WTC11 (cell line): ENCODE data around the gene MAEA.

Source experiments
- ATF6 ChIP-seq: sonication (generic); formaldehyde crosslinking; IDR thresholded peaks from 2 replicates; pipeline ENCODE4 v1.8.1; 2023; ENCODE audit warnings: mild to moderate bottlenecking, missing genetic modification reagents
- ETV6 ChIP-seq: sonication (generic); formaldehyde crosslinking; IDR thresholded peaks from 2 replicates; pipeline ENCODE4 v1.8.1; 2022; ENCODE audit warnings: mild to moderate bottlenecking, missing genetic modification reagents
- GABPB1 ChIP-seq: sonication (generic); formaldehyde crosslinking; IDR thresholded peaks from 2 replicates; pipeline ENCODE4 v1.8.1; 2023; ENCODE audit warnings: mild to moderate bottlenecking, missing genetic modification reagents
- HMGA2 ChIP-seq: fragments of 250-450 bp; sonication (Bioruptor Pico); IDR thresholded peaks from 2 replicates; pipeline ENCODE4 v1.4.0; 2021; ENCODE audit warnings: mild to moderate bottlenecking, moderate library complexity
- MXD4 ChIP-seq: fragments of 250-450 bp; sonication (Bioruptor Pico); IDR thresholded peaks from 2 replicates; pipeline ENCODE4 v1.8.0; 2021; ENCODE audit warnings: mild to moderate bottlenecking, moderate library complexity, borderline replicate concordance
- TP53 ChIP-seq: sonication (generic); formaldehyde crosslinking; IDR thresholded peaks from 2 replicates; pipeline ENCODE4 v1.8.1; 2023; ENCODE audit warnings: mild to moderate bottlenecking, missing genetic modification reagents
- USF1 ChIP-seq: sonication (generic); formaldehyde crosslinking; IDR thresholded peaks from 2 replicates; pipeline ENCODE4 v1.8.0; 2022; ENCODE audit warnings: mild to moderate bottlenecking, missing genetic modification reagents
- ZNF232 ChIP-seq: sonication (generic); formaldehyde crosslinking; IDR thresholded peaks from 2 replicates; pipeline ENCODE4 v1.8.0; 2022; ENCODE audit warnings: mild to moderate bottlenecking, missing genetic modification reagents
- TF ChIP-seq, protein P1 (sequence below): sonication (generic); formaldehyde crosslinking; IDR thresholded peaks from 2 replicates; pipeline ENCODE4 v1.8.1; 2023; ENCODE audit warnings: mild to moderate bottlenecking, missing genetic modification reagents, borderline replicate concordance
- TF ChIP-seq, protein P2 (sequence below): sonication (generic); formaldehyde crosslinking; IDR thresholded peaks from 2 replicates; pipeline ENCODE4 v1.8.1; 2023; ENCODE audit warnings: mild to moderate bottlenecking, missing genetic modification reagents, moderate library complexity
- TF ChIP-seq, protein P3 (sequence below): fragments of 200-600 bp; IDR thresholded peaks from 2 replicates; pipeline ENCODE4 v1.8.0; 2022; ENCODE audit warnings: antibody characterized with exemption
- TF ChIP-seq, protein P4 (sequence below): sonication (generic); formaldehyde crosslinking; IDR thresholded peaks from 2 replicates; pipeline ENCODE4 v1.8.1; 2022; ENCODE audit warnings: mild to moderate bottlenecking, moderate library complexity, missing genetic modification reagents

GRCh38 chr4:1315836-1316536, 26.3 kb downstream of the MAEA start:
- TF ChIP-seq, protein P1, sequence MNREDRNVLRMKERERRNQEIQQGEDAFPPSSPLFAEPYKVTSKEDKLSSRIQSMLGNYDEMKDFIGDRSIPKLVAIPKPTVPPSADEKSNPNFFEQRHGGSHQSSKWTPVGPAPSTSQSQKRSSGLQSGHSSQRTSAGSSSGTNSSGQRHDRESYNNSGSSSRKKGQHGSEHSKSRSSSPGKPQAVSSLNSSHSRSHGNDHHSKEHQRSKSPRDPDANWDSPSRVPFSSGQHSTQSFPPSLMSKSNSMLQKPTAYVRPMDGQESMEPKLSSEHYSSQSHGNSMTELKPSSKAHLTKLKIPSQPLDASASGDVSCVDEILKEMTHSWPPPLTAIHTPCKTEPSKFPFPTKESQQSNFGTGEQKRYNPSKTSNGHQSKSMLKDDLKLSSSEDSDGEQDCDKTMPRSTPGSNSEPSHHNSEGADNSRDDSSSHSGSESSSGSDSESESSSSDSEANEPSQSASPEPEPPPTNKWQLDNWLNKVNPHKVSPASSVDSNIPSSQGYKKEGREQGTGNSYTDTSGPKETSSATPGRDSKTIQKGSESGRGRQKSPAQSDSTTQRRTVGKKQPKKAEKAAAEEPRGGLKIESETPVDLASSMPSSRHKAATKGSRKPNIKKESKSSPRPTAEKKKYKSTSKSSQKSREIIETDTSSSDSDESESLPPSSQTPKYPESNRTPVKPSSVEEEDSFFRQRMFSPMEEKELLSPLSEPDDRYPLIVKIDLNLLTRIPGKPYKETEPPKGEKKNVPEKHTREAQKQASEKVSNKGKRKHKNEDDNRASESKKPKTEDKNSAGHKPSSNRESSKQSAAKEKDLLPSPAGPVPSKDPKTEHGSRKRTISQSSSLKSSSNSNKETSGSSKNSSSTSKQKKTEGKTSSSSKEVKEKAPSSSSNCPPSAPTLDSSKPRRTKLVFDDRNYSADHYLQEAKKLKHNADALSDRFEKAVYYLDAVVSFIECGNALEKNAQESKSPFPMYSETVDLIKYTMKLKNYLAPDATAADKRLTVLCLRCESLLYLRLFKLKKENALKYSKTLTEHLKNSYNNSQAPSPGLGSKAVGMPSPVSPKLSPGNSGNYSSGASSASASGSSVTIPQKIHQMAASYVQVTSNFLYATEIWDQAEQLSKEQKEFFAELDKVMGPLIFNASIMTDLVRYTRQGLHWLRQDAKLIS (CRISPR knock-in tag): no peak
- TF ChIP-seq USF1 (CRISPR knock-in tag): no peak
- TF ChIP-seq, protein P2, sequence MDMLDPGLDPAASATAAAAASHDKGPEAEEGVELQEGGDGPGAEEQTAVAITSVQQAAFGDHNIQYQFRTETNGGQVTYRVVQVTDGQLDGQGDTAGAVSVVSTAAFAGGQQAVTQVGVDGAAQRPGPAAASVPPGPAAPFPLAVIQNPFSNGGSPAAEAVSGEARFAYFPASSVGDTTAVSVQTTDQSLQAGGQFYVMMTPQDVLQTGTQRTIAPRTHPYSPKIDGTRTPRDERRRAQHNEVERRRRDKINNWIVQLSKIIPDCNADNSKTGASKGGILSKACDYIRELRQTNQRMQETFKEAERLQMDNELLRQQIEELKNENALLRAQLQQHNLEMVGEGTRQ (CRISPR knock-in tag): no peak
- no peak for TF ChIP-seq ATF6
- TF ChIP-seq, protein P3, sequence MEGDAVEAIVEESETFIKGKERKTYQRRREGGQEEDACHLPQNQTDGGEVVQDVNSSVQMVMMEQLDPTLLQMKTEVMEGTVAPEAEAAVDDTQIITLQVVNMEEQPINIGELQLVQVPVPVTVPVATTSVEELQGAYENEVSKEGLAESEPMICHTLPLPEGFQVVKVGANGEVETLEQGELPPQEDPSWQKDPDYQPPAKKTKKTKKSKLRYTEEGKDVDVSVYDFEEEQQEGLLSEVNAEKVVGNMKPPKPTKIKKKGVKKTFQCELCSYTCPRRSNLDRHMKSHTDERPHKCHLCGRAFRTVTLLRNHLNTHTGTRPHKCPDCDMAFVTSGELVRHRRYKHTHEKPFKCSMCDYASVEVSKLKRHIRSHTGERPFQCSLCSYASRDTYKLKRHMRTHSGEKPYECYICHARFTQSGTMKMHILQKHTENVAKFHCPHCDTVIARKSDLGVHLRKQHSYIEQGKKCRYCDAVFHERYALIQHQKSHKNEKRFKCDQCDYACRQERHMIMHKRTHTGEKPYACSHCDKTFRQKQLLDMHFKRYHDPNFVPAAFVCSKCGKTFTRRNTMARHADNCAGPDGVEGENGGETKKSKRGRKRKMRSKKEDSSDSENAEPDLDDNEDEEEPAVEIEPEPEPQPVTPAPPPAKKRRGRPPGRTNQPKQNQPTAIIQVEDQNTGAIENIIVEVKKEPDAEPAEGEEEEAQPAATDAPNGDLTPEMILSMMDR: no peak
- no peak for TF ChIP-seq MXD4 (CRISPR knock-in tag)
- TF ChIP-seq ZNF232 (CRISPR knock-in tag): no peak
- TF ChIP-seq TP53 (CRISPR knock-in tag): no peak
- no peak for TF ChIP-seq GABPB1
- TF ChIP-seq, protein P4, sequence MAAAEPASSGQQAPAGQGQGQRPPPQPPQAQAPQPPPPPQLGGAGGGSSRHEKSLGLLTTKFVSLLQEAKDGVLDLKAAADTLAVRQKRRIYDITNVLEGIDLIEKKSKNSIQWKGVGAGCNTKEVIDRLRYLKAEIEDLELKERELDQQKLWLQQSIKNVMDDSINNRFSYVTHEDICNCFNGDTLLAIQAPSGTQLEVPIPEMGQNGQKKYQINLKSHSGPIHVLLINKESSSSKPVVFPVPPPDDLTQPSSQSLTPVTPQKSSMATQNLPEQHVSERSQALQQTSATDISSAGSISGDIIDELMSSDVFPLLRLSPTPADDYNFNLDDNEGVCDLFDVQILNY (CRISPR knock-in tag): no peak
- no peak for TF ChIP-seq ETV6 (CRISPR knock-in tag)
- no peak for TF ChIP-seq HMGA2 (CRISPR knock-in tag)
